LoVo (cell line): Measurements from ENCODE around the gene ING4.
"Not testable (repeated sequence)": the region's sequence is repeated elsewhere in the genome, so short reads cannot be mapped to it uniquely, and the experiment has no call there.

Experiments used
- DNase-seq: peaks from one replicate; pipeline ENCODE4 v3.0.0-alpha.2; 2016; ENCODE audit warnings: low spot score

The ING4 gene

DNA sequence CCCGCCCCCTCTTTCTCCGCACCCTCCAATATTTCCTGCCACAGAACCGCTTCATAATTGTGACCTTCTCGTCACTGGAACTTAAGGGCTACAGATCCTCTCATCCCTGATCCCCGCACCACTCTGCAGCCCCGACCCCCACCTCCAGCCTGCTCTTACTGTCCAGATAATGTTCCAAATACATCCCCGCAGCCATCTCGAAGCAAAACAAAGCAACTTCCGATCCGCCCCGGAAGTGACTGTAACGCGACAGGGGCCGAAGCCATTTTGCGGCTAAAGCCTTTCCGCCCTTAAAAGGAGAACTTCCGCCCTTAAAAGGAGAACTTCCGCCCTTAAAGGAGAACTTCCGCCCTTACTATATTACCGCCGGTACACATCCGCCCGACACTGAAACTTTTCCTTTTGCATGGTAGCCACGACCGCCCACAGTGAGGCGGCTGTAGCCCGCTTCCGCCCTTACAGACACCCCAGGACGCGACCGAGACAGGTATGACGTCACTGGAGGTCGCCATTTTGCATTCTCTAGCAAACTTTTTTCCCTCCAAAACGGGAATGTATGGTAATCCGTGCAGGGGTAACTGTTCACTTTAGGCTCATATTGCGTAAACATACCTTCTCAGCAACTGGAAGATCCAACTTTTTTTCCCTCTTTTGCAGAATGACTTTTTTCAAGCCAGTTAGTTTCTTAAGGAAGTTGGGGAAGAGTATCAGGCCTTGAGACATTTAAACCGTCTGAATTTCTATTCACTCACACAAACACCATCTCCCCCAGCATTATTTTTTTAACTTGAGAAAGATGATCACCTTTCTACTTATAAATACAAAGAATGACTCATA is at the start of gene ING4:
Gene ING4, minus strand, starts transcription at position 214 of the 837 bp plus-strand sequence. Its CDS starts 18 bp downstream, at position 196.
- peak; percentile 100 for DNase-seq

DNA sequence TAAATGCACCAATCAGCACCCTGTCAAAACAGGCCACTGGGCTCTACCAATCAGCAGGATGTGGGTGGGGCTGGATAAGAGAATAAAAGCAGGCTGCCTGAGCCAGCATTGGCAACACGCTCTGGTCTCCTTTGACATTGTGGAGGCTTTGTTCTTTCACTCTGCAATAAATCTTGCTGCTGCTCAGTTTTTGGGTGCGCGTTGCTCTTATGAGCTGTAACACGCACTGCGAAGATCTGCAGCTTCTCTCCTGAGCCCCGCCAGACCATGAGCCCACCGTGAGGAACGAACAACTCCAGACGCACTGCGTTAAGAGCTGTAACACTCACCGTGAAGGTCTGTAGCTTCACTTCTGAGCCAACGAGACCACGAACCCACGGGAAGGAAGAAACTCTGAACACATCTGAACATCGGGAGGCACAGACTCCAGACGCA is 46.1 kb upstream of the ING4 start:
- DNase-seq: no peak

DNA sequence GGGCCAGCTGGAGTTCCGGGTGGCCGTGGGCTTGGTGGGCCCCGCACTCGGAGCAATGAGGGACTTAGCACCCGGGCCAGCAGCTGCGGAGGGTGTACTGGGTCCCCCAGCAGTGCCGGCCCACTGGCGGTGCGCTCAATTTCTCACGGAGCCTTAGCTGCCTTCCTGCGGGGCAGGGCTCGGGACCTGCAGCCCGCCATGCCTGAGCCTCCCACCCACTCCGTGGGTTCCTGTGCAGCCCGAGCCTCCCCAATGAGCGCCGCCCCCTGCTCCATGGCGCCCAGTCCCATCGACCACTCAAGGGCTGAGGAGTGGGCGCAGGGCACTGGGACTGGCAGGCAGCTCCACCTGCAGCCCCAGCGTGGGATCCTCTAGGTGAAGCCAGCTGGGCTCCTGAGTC is 45.4 kb upstream of the ING4 start:
- not testable (repeated sequence) for DNase-seq

DNA sequence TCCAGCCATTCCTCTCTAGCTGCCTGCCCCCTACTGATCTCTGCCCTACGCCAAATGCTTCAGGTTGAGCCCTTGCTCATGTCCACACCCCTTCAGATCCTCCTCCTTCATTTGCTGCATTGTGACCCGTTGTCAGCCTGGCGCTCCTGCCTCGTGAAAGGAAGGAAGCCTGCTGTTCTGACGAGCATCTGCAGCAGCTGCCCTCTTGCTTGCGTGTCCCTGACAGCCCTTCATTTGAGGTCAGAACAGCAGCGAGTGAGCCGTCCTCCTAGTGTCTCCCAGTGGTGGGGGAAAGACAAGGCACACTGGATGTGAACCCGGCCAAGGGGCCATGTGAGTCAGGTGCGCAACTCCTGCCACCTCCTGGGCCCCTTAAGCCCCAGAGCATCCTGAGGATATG is 40.7 kb upstream of the ING4 start:
- no peak for DNase-seq

DNA sequence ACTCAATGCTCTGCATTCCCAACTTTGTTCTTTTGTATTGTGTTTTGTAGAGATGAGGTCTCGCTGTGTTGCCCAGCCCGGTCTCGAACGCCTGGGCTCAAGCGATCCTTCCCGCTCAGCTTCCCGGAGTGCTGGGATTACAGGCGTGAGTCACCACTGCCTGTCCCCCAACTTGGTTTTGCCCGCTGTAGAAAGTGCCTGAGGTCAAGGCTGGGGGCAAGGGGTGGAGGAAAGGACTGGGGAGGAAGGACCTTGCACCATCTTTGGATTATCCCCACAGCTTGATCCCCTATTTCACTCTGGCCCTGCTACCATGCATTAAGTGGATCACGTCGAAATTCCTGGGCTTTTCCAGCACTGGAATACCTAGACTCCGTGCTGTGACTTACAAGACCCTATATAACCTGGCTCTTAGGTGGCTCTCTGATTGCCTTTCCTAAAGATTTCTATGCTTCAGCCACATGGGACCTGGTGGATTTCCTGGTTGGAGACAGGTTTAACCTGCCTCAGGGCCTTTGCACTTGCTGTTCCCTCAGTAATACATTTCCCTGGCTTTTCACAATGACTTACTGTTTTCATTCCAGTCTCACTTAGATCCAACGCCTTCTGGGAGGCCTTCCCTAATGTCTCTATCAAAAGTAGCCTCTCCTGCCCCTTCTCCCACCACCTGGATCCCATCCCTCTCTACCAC is 38.3 kb upstream of the ING4 start:
- no peak for DNase-seq

DNA sequence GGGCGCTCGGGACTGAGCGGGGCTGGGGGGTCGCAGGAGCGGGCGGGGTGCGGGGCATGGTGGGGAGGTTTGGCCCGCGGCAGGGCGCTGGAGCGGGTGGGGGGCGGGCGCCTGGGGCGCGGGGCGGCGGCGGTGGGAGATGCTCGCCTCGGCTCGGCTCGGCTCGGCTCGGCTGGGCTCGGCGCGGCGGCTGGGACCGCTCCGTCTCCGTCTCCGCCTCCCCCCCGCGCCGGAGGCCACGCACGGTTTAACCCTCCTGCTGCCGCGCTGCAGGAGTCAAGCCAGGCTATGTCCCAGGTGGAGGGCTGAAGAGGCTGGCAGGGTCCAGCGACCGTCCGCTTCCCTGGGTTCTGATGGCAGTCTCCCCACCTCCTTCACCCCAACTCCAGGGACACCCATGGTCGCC is 37.7 kb upstream of the ING4 start, which contains the start of gene PIANP:
Gene PIANP, minus strand, starts transcription at position 170 of the 406 bp plus-strand sequence. CDS start 2,754 bp downstream, outside the sequence.
- no peak for DNase-seq

DNA sequence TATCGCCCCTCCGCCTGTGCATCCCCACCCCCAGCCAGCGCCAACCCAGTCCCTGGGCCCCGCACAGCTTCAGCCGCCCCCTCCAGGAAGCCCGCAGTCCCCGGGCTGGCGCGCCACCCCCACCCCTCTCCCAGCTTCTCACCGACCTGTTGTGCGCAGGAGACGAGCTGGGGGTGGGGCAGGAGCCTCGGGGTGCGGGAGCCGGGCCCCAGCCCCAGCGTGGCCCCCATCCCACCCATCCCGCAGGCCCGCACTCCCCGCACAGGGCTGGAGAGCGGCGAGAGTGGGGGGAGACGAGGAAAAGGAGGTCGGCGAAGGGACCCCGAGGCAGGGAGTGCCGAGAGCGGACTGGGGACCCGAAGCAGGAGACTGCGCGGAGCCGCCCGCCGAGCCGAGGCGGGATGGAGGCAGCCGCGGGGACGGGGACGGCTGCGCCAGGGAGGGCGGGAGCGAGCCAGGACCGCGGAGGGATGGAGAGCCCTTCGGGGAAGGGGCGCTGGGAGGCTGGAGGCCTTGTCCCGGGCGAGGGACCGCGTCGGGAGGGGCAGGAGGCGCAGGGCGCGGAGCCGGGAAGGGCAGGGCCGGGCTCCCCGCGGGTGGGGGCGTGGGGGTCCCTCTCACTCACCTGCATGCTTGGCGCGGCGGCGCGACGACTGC is 37.2 kb upstream of the ING4 start:
- DNase-seq: no peak

DNA sequence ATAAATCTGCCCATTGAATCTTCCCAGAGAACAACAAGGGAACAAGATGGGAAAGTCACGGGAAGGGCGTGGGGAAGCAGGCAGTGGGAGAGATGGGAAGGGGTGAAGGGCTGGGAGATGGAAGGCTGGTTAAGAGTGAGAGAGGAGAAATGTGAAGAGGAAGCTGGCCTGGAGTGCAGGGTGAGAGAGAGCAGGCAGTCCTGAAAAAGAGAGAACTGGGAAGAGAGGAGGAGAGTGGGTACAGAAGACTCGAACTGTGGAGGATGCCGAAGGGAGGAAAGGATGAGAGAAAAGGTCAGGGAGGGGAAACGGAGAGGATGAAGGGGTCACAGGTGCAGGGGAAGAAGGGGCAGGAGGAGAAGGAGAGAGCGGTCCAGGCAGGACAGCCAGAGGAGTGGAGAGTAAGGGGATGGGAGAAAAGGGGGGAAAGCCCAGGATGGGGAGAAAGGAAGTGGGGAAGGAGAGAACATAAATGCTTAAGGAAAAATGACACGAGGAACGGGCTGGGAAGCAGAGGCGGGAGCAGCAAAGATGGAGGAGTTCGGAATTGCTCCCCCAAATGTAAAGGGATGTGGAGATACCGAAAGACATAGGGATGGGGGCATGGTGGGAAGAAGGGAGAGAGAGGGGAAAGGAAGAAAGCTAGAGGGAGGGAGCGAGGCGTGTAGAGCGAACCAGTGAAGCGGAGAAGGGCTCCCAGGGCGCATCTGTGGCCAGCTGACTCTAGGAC is 36.5 kb upstream of the ING4 start:
- no peak for DNase-seq

DNA sequence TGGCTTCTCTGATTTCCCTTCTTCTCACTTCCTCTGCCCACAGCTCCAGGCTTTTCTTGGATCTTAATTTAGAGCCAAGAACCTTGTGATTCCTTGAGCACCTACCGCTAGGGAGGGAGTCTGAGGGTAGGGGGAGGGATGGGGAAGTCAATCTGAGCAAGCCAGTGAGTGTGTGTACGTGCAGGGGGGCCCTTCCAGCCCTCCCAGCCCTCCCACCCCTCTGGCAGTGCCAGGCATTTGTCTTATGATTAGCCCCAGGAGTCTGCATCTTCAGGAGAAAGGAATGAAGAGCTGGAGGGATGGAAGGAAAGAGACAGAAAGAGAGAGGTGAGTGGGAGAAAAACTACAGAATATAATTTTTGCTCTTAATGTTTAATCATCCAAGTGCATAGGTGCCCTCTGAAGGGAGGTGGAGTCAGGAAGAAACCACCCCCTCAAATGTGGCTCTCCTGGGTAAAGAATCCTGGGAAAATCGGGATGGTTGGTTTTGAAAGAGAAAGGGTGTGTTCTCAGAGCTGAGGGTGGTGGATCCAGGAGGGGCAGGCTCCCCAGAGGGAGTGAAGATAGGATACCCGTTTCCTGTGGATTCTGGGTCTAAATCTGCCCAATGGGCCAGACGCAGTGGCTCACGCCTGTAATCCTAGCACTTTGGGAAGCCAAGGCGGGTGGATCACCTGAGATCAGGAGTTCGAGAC is 35.6 kb upstream of the ING4 start:
- DNase-seq: no peak

DNA sequence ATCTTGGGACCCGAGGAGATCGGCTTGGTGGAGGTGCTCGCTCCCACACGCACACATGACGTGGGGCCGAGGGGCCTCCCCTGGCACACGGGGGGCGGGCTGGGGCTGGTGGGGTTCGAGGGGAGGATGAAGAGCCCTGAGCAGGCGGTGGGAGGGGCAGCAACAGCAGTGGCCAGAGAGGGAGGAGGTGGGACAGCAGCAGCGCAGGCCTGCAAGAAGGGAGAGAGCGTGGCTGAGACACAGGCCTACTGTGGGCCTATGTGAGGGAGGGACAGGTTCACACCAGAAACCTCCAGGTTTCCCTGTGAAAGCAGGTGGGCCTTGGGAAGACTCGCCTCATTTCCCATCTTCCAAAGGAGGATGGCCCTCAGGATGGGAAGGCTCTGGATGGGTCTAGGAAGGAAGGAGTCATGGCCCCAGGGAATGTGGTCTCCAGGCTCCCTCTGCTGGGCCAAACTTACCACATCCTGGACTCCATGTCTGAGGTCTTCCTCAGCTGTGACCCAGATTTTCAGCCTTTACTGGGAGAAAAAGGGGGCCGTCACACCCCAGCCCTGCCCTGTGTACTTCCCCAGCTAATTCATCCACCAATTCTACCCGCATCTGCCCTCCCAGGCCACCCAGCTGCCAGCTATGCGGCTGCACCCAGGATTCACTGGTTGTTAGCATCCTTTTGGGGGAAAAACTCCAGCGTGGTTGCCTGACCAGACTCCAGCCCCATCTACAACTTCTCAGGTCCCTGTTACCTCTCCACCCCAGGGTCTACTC is 34.8 kb upstream of the ING4 start:
- peak; percentile 59 for DNase-seq

DNA sequence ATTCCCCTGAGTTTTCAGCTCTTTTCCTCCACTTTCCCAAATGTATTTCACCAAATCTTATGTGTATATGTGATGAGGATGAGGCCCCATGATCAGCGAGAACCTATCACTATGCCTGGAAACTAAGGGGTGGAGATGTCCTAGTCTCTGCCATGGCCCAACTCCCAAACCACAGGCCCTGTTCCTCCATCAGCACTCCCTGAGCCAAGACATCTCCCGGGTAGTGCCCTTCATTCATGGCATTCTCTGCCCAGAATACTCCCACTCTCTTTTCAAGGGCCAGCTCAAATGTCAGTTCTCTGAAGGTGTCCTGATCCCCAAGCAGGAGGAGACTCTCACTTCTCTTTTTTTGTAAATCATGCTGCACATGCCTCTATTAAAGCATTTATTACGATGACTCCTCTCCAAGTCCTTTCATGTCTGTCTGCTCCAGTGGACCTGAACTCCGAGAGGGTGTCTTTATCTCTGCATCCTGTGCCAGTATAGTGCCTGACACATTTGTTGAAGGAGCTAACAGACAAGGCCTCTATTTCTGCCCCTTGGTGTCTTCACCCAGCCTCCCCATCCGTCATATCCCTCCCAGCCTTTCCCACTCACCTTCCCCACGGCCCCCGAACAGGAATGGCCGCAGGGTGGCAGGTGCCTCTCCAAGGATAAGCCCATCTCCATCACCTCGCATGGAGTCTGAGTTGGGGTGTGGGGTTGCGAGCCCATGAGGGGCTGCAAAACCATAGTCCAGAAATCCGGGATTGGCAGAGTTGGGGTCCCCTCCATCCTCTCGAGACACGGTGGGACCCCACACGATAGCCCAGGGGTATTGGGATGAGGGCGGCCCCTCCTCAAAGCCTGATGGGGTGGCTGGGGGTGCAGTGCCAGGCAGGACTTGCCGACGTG is 34.0 kb upstream of the ING4 start:
- DNase-seq: no peak

DNA sequence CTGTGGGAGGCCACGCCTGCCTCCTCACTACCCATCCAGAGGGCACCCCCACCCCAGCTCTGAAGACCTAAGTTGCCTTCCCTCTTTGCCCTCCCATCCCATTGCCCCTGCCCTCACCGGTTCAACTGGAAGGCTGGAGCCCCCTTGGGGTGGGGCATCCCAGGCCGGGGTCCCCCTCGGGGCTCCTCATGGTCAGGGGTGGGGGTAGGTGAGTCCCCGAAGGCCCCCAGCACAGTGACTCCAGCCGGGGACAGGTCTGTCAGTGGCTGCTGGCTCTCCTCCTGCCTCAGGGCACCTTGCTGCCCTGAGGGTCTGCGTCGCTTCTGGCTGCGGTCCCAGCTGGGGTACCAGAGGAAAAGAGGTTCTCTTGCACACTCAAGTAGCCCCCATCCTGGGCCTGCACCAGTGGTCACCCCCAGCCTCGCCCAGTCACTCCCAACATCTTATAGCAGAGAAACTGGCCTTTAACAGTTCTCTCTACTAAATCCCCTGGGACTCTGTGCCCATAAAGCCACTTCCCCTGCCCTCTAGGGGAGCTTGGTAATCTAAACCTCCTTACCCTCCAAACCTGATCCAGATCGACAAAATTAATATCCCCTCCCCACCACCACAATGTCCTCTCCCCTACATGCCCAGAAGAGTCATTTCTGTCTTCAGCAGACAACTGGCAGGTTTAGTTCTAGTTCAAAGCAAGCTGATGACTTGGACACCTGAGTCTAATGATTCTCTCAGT is 32.6 kb upstream of the ING4 start:
- DNase-seq: no peak

DNA sequence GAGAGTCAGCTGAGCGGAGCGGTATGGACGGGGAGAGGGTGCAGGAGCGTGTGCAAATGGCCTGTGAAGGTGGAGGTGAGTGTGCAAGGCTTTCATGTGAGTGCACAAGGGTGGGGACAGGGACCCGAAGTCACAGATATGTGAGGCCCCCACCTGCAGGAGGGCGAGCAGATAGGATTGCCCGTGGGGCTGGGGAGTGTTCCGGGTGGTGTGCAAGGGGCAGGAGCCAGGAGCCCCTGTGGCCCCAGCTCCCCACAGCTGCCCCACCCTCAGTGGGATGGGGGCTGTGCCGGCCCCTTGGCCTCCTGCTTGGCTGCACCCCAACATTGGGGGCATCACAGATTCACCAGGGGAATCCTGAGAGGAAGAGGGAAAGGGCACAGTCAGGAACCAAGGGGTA is 31.8 kb upstream of the ING4 start:
- DNase-seq: no peak

DNA sequence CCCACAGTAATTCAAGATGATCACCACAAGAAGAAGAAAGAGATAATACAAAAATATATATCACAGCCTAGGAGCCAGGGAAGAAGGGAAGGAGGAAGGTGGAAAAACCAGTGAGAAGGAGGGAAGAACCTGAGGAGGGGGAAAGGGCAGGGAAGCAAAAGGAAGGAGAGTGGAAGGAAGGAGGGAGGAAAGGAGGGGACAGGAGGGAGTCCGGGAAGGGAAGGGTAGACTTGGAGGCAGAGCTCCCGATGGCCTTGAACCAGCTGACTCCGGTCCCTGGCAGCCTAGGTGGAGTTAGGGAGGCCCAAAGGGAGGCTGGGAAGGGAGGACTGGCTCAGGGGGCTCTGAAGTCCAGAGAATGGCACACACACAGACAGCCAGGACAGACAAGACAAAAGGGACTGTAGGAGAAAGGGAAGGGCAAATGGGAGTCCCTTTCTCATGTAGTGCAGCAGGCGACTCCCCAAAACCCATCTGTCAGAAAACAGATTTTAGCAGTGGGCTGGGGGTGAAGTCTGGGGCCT is 31.0 kb upstream of the ING4 start:
- no peak for DNase-seq

DNA sequence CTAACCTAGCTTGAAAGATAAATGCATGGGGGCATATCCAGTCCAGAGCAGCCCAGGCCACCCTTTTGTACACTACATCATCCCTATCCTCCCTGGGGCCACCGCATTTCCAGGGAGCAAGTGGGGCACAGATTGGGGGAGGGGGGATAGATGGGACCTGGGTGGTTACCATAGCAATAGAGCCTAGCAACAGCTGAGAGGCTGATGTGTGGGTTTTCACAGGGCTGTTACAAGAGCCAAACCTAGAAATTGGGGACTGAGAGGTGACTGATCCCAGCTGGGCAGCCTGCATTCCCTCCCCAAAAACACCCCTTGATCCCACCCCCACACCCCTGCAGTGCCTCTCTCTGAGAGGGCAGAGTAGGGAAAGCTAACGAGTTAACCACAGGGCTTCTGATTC is 30.0 kb upstream of the ING4 start:
- no peak for DNase-seq

DNA sequence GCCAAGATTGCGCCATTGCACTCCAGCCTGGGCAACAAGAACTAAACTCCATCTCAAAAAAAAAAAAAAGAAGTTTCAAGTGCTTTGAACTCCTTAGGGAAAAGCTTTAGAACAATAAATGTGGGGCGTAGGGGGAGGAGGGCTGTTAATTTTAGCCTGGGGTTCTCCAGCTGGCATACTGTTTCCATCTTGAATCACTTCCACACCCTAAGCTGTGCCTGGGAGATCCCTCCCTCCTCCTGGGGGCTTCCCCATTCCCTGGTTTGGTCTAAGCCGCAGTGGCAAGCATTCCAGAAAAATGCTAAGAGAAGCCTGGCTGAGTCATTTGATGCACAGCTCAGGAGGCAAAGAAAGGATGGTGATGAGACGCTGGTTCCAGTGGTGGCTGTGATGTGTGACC is 28.6 kb upstream of the ING4 start:
- DNase-seq: no peak

DNA sequence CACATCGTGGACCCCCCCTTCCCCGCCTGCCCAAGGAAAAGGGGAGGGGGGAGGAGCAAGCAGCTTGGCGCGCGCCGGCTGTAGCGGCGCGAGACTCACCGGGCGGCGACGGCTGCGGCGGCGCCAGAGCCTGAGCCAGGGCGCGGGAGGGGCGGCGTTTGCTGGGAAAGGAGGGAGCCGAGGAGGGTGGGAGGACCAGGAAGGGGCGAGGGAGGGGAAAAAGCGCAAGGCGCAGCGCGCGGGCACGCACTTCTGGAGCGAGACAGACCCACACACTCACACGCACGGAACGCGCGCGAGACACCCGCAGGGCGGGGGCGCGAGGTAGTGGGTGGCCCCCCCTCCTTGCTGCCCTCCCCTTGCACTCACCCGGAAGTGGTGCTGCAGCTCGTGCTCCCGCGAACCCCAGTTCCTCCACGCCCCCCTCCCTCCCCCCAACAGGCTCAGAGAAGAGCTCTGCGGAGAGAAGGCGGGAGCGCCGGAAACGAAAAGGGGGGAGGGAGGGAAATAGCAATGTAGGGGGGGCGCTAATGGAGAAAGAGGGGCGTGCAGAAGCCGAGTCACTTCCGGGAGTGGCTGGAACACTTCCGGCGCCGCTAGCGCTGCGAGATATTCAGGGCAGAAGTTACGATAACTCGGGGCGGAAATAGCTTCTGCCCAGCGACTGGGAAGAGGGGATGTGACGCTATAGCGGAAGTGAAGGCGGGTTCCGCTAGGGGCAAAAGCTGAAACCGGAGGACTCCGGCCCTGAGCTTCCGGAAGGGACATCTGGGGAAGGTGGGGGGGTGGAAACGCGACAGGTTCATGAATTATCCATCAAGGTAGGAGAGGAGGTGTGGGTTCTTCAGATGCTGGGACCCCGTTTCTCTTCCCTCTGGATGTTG is 26.3 kb upstream of the ING4 start, which contains the start of gene ZNF384:
Gene ZNF384, minus strand, starts transcription at position 377 of the 884 bp plus-strand sequence. CDS start 9,855 bp downstream, outside the sequence.
- peak; percentile 100 for DNase-seq
